ENCODE measurements around the gene TBC1D16.

Gene TBC1D16

DNA sequence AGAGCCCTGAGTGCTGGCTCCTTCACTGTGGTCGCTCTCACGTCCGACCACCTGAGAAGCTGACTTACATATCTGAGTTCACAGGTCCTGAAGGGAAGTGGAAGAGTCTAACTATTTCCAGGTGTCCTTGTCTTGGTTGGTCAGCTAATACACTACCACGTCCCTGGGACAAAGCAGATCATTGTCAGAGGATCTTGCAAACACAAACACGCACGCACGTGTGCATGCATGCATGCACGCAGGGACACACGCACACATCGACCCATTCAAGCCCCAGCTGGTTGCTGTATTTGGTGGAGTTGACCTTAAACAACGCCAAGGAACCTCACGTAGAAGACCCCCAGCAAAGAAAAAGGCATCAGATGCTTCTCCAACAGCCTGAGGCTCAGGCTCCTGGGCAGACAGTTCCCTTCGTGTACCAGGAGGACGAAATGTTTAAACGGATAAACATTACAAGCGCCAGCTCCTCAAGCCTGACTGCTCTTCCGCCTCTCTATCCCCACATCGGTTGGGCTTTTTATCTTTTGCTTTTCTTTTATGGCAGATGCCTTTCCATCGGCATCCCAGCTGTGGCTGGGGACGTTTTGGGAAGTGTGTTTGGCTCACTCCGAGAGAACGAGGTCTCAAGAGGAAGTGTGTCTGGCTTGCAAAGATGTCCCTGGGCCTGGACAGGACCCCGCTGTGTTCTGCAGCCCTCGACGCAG, 95.8 kb downstream of the TBC1D16 start:
- Histone ChIP-seq H3K79me2 (ENCODE audit: insufficient read depth, low read length) (no peaks in the 10 kb centered on the region), H3K9me3 (ENCODE audit: insufficient read depth, low read length, severe bottlenecking) (no peaks in the 10 kb centered on the region), H3K4me2 (ENCODE audit: insufficient read depth, low read length) (no peak overlapping the region), H3K4me1 (ENCODE audit: insufficient read depth, low read length) (peaks cover 24% of the 10 kb centered on the region), H3K36me3 (ENCODE audit: insufficient read depth, low read length) (no peaks in the 10 kb centered on the region), H3K27ac (ENCODE audit: low read length) (no peak overlapping the region), H2AFZ (ENCODE audit: low read depth, low read length) (no peak overlapping the region), H3K9ac (ENCODE audit: low read depth, low read length) (no peak overlapping the region), H3K27me3 (ENCODE audit: insufficient read depth, low read length, poor library complexity) (no peaks in the 10 kb centered on the region), H3K4me3 (ENCODE audit: low read depth in 1 of 2, low read length in 2 of 2) (no peak overlapping the region), H4K20me1 (ENCODE audit: insufficient read depth, low read length) (peaks cover 4% of the 10 kb centered on the region; the same call in 1 of the 2 replicates)
- TF ChIP-seq EZH2 (IDR thresholded peaks at IDR 0.05; ENCODE audit: borderline replicate concordance, low read depth, low read length, severe bottlenecking): no peak
- TF ChIP-seq, protein P1, sequence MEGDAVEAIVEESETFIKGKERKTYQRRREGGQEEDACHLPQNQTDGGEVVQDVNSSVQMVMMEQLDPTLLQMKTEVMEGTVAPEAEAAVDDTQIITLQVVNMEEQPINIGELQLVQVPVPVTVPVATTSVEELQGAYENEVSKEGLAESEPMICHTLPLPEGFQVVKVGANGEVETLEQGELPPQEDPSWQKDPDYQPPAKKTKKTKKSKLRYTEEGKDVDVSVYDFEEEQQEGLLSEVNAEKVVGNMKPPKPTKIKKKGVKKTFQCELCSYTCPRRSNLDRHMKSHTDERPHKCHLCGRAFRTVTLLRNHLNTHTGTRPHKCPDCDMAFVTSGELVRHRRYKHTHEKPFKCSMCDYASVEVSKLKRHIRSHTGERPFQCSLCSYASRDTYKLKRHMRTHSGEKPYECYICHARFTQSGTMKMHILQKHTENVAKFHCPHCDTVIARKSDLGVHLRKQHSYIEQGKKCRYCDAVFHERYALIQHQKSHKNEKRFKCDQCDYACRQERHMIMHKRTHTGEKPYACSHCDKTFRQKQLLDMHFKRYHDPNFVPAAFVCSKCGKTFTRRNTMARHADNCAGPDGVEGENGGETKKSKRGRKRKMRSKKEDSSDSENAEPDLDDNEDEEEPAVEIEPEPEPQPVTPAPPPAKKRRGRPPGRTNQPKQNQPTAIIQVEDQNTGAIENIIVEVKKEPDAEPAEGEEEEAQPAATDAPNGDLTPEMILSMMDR (IDR thresholded peaks at IDR 0.05; ENCODE audit: borderline replicate concordance, extremely low read depth, low read length, poor library complexity, severe bottlenecking): no peak
- ATAC-seq (ENCODE audit: insufficient read depth, low read depth): no peak
- DNase-seq: no peak

- H3K36me3 ChIP-seq (ENCODE audit: insufficient read depth, low read length): no peaks in the 10 kb centered on the region
- peaks cover 29% of the 10 kb centered on the region for H3K4me1 ChIP-seq (ENCODE audit: insufficient read depth, low read length)
- no peak overlapping the region for H3K27ac ChIP-seq (ENCODE audit: low read length)
- no peak for TF ChIP-seq EZH2 (IDR thresholded peaks at IDR 0.05; ENCODE audit: borderline replicate concordance, low read depth, low read length, severe bottlenecking)
- TF ChIP-seq, protein P1 (IDR thresholded peaks at IDR 0.05; ENCODE audit: borderline replicate concordance, extremely low read depth, low read length, poor library complexity, severe bottlenecking): no peak
- DNase-seq (no peak), ATAC-seq (ENCODE audit: insufficient read depth, low read depth) (no peak)
- H3K4me3 ChIP-seq (ENCODE audit: low read depth in 1 of 2, low read length in 2 of 2): no peak overlapping the region
- no peak overlapping the region for H2AFZ ChIP-seq (ENCODE audit: low read depth, low read length)
- H3K4me2 ChIP-seq (ENCODE audit: insufficient read depth, low read length): no peak overlapping the region
- peaks cover 4% of the 10 kb centered on the region; the same call in 1 of the 2 replicates for H4K20me1 ChIP-seq (ENCODE audit: insufficient read depth, low read length)
- no peaks in the 10 kb centered on the region for H3K9me3 ChIP-seq (ENCODE audit: insufficient read depth, low read length, severe bottlenecking)
- H3K27me3 ChIP-seq (ENCODE audit: insufficient read depth, low read length, poor library complexity): no peaks in the 10 kb centered on the region
- no peak overlapping the region for H3K9ac ChIP-seq (ENCODE audit: low read depth, low read length)
- H3K79me2 ChIP-seq (ENCODE audit: insufficient read depth, low read length): no peaks in the 10 kb centered on the region
Measured at GRCh38 chr17:79939094-79939435, 96.6 kb downstream of the TBC1D16 start.

DNA sequence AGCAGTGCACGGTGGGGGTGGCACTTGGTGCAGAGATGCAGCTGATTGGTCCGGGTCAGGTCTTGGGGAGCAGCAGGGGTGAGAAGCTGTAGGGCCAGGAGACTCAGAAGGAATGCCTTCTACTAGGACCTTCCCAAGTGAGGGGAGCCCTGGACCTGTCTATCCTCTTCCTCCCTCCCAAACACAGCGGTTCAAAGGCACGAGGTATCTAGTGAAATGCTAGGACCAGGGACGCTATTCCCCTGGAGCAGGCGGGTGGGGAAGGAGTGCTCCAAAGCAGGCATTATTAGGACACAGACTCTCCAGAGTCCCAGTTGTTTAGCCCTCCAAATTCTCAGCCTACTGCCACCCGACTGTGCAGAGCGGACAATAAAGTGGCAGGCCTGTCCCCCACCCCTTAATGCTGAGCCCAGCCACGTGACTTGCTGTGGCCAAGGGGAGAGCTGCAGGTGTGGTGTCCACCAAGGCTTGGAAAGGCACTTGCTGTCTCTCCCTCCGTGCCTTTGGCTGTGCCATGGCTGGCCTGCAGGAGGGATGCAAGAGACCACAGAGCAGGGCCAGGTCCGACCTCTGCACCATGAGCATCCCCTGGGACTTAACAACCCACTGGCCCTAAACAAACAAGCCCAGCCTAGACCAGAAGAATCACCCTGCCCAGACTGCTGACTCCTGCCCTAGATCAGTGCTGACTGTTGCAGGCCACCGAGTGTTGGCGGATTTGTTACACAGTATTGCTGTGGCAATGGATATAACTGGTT, 97.2 kb downstream of the TBC1D16 start:
- peaks cover 34% of the 10 kb centered on the region for H3K4me1 ChIP-seq (ENCODE audit: insufficient read depth, low read length)
- no peak overlapping the region for H3K9ac ChIP-seq (ENCODE audit: low read depth, low read length)
- DNase-seq: no peak
- no peak for ATAC-seq (ENCODE audit: insufficient read depth, low read depth)
- H3K79me2 ChIP-seq (ENCODE audit: insufficient read depth, low read length): no peaks in the 10 kb centered on the region
- H3K36me3 ChIP-seq (ENCODE audit: insufficient read depth, low read length): no peaks in the 10 kb centered on the region
- H2AFZ ChIP-seq (ENCODE audit: low read depth, low read length): no peak overlapping the region
- no peak overlapping the region; the same call in 1 of the 2 replicates for H3K4me2 ChIP-seq (ENCODE audit: insufficient read depth, low read length)
- H4K20me1 ChIP-seq (ENCODE audit: insufficient read depth, low read length): peaks cover 4% of the 10 kb centered on the region; the same call in 1 of the 2 replicates
- H3K27ac ChIP-seq (ENCODE audit: low read length): 0 out of 2 replicates have a peak overlapping the region, but pooled peaks have one; percentile 21
- TF ChIP-seq, protein P1 (IDR thresholded peaks at IDR 0.05; ENCODE audit: borderline replicate concordance, extremely low read depth, low read length, poor library complexity, severe bottlenecking): no peak
- TF ChIP-seq EZH2 (IDR thresholded peaks at IDR 0.05; ENCODE audit: borderline replicate concordance, low read depth, low read length, severe bottlenecking): no peak
- no peak overlapping the region for H3K4me3 ChIP-seq (ENCODE audit: low read depth in 1 of 2, low read length in 2 of 2)
- no peaks in the 10 kb centered on the region for H3K27me3 ChIP-seq (ENCODE audit: insufficient read depth, low read length, poor library complexity)
- H3K9me3 ChIP-seq (ENCODE audit: insufficient read depth, low read length, severe bottlenecking): no peaks in the 10 kb centered on the region
